Measurements from ENCODE around the gene ATG4D. TPM values are rescaled to one million over a fixed set of nuclear protein-coding genes. Genes with fewer than 3 reads are reported as not detected.
"Not testable (repeated sequence)": the region's sequence is repeated elsewhere in the genome, so short reads cannot be mapped to it uniquely, and the experiment has no call there.

The ATG4D gene
- total RNA-seq, 2 donors from 2014 or later = 87.0 to 93.9 TPM

- DNase-seq (no peak), ATAC-seq (peak; percentile 27)
- intact Hi-C loops (cut with DNase I, micrococcal nuclease) = no loop called here
These were observed 25.8 kb upstream of the ATG4D start for GRCh38 chr19:10517760-10518443.

- no peak for DNase-seq
- intact Hi-C loops (cut with DNase I, micrococcal nuclease) = no loop called here
These were observed 25.0 kb upstream of the ATG4D start for GRCh38 chr19:10518444-10519361.

GRCh38 chr19:10519421-10519820 lies 24.3 kb upstream of the ATG4D start:
- intact Hi-C loops (cut with DNase I, micrococcal nuclease) = no loop called here
- DNase-seq = no peak
- ATAC-seq = no peak

More at GRCh38 chr19:10518444-10519361, 25.0 kb upstream of the ATG4D start:
- no peak for ATAC-seq

- DNase-seq (no peak), ATAC-seq (peak; percentile 73)
- intact Hi-C loops (cut with DNase I, micrococcal nuclease) = no loop called here
These were observed 22.9 kb upstream of the ATG4D start for GRCh38 chr19:10520652-10521318.

- no peak for DNase-seq
- no peak for ATAC-seq
- intact Hi-C loops (cut with DNase I, micrococcal nuclease) = no loop called here
These were observed 22.1 kb upstream of the ATG4D start for GRCh38 chr19:10521461-10522171.

GRCh38 chr19:10523135-10523636 lies 20.5 kb upstream of the ATG4D start:
- no peak for ATAC-seq
- DNase-seq = no peak
- intact Hi-C loops (cut with DNase I, micrococcal nuclease) = no loop called here

GRCh38 chr19:10525636-10526035 lies 18.1 kb upstream of the ATG4D start:
- ATAC-seq (no peak), DNase-seq (no peak)
- intact Hi-C loops (cut with DNase I, micrococcal nuclease) = no loop called here

GRCh38 chr19:10526887-10527286 lies 16.8 kb upstream of the ATG4D start:
- ATAC-seq; DNase-seq; intact Hi-C loops (cut with DNase I, micrococcal nuclease): not testable (repeated sequence)

GRCh38 chr19:10532457-10532856 lies 11.2 kb upstream of the ATG4D start:
- DNase-seq (no peak), ATAC-seq (no peak)
- intact Hi-C loops (cut with DNase I, micrococcal nuclease) = no loop called here

GRCh38 chr19:10533646-10534386 lies 9.9 kb upstream of the ATG4D start:
- ATAC-seq (no peak), DNase-seq (no peak)
- intact Hi-C loops (cut with DNase I, micrococcal nuclease) = no loop called here

- intact Hi-C loops (cut with DNase I, micrococcal nuclease) = no loop called here
- no peak for ATAC-seq
These were observed 8.1 kb upstream of the ATG4D start for GRCh38 chr19:10535613-10536012.

GRCh38 chr19:10537668-10538067 lies 6.0 kb upstream of the ATG4D start:
- DNase-seq (no peak), ATAC-seq (no peak)
- intact Hi-C loops (cut with DNase I, micrococcal nuclease) = no loop called here

More at GRCh38 chr19:10535613-10536012, 8.1 kb upstream of the ATG4D start:
- DNase-seq = no peak

GRCh38 chr19:10538204-10538983 lies 5.3 kb upstream of the ATG4D start:
- intact Hi-C loops (cut with DNase I, micrococcal nuclease) = no loop called here
- DNase-seq (no peak), ATAC-seq (no peak)

GRCh38 chr19:10539016-10539415 lies 4.7 kb upstream of the ATG4D start:
- DNase-seq; intact Hi-C loops (cut with DNase I, micrococcal nuclease); ATAC-seq: not testable (repeated sequence)

- intact Hi-C loops (cut with DNase I, micrococcal nuclease) = no loop called here
- ATAC-seq = peak; percentile 9
- DNase-seq = no peak
These were observed 665 bp upstream of the ATG4D start for GRCh38 chr19:10543059-10543419.

GRCh38 chr19:10544242-10544752 lies 593 bp downstream of the ATG4D start:
- intact Hi-C loops (cut with DNase I, micrococcal nuclease) = no loop called here
- DNase-seq = peak; percentile 85
- ATAC-seq = peak; percentile 67

GRCh38 chr19:10544753-10545251 lies 1.1 kb downstream of the ATG4D start:
- peak in 1 of 2 donors; percentile 33 for DNase-seq

More at GRCh38 chr19:10544753-10545251, 1.1 kb downstream of the ATG4D start:
- intact Hi-C loops (cut with DNase I, micrococcal nuclease) = no loop called here
- peak; percentile 0 for ATAC-seq
